HG03469 (cell line): ENCODE measurements around the gene FOXP1.
"Not testable (repeated sequence)": the region's sequence is repeated elsewhere in the genome, so short reads cannot be mapped to it uniquely, and the experiment has no call there.

Source experiments
- ATAC-seq: cut with Tn5 transposase; IDR thresholded peaks from one replicate; pipeline ENCODE4 v1.9.1; 2021; ENCODE audit warnings: mild to moderate bottlenecking, moderate library complexity, moderate number of reproducible peaks; ENCODE audit not compliant: unreplicated experiment

The FOXP1 gene

DNA sequence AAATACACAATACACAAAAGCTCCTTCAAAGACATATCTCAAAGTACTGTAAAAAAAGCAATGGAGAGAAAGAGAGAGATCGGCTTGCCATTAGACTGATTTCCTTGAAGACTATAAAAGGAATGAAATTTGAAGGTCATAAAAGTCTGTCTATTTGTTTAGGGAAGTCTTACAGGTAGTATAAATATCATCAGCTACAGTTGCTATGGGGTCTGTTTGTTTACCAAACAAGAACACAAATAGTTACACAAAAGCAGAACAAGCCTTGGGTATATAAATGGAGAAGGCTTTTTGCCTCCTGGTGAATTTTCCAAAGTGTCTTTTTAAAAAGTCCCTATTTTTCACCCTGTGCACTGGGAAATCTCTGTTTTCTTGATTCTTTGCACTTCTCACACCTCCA is 552.3 kb downstream of the FOXP1 start:
- ATAC-seq, result no peak

DNA sequence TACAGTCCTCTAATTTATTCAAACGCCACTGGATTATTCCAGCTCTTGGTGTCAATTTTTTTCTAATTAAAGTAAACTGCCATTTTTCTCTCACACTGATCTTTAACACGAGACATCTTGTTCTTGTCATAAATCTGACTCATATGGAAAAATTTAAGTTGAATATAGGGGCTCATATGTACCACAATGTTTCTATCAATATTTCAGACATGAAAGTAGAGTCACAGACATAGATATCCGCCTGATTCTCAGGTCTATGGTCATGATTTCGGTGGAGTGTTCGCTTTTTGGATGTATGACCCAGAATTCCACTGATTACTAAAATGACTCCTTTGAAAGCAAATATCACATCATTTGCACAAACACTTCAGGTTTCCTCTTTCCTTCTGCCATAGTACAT is 552.8 kb downstream of the FOXP1 start:
- no peak for ATAC-seq

GRCh38 chr3:71029770-71030169 is 553.8 kb downstream of the FOXP1 start:
- ATAC-seq, result no peak

- ATAC-seq, result no peak
These were observed 554.7 kb downstream of the FOXP1 start for GRCh38 chr3:71028802-71029201.

DNA sequence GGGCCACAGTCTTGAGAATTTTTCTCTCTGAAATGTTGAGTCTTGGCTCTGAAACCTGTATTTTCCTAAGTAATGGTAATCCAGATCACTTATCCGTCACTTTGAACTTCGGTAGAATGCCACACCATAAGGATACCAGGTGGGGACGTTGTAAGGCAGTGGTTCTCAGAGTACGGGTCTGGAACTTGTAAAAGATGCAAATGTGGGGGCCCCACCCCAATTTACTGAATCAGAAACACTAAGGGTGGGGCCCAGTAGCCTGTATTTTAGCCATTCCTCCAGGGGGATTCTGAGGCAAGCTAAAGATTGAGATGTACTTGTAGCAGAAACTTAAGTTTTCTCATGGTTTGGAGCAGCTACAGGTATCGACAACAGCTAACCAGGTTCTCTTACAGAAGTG is 555.3 kb downstream of the FOXP1 start:
- ATAC-seq, result no peak

- ATAC-seq, result no peak
These were observed 556.6 kb downstream of the FOXP1 start for GRCh38 chr3:71026634-71027578.

- no peak for ATAC-seq
These were observed 558.0 kb downstream of the FOXP1 start for GRCh38 chr3:71025516-71025915.

GRCh38 chr3:71025010-71025409 is 558.5 kb downstream of the FOXP1 start:
- ATAC-seq, result no peak

DNA sequence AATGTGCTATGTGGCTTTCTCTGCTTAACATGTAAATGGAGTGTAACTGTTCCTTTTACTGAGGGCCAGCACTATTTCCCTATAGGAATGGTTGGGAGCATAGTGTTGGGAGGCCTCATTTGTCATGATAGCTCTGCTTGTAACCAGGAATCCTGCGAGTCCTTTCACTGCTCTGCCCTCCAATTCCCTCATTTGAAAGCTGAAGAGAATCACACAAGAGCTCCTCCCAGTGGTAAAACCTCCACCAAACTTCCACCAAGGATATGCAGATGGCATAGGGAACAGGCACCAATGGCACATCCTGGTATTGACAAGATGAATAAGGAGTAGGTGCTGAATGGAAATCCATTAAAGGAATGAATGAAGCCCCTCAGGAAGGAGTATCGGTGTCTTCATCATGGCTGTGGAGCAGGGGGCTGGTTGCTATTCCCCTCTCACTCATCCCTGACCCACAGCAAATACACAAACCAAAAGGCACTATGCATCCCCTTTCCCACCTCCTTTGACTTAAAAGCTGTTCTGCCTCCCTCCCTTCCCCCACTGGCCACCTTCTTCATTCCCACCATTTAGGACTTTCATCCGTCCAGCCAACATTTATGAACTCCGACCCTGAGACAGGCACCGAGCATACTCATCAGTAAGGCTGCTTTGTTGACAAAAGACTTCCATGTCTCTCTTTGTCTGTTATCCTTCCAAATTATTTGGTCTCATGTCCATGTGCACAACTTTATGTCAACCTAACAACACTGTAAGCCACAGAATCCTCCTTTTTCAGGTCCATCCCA is 560.8 kb downstream of the FOXP1 start:
- ATAC-seq, result no peak

DNA sequence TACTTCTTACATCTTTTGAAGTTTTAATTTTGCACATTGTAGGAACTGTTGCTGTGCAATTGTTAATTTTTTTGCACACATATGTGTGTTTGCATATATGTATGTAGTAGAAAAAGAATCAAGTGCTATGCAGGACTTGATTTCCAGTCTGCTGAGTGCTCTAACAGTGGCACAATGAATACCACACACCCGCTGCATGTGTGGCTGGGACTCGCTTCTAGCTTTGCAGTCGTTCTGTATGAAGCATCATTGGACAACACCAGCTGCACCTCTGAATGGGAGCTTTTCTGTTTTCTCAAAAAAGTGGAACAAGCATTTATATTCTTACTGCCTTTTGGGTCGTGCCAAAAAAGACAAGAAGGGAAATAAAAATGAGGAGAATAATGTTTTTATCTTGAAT is 564.7 kb downstream of the FOXP1 start:
- ATAC-seq, result no peak

DNA sequence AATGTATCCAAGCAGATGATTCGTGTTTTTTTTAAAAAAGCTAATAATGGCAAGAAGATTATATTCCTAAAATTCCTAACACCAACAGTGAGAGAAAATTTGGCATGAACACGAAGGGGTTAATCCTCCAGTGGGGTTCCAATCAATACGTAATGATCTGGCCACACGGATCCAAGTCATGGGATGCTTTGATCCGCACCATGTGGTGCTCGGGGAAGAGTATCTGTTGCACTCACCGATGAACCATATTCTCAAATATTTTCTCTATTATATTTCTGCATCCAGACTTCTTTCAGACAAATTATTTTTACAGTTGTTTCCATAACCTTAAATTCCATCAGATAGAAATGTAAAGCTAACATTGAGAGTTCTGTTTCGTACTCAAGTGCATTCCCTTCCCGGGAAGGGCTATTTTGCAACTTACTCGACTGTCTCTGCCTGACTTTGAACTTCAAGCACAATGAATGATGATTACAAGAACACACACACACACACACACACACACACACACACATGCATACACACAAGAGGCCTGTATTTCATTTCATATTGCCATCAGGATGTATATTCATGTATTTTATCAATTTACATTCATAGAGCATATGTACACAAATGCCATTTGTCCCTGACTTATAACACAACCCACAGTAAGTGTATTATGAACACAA is 567.2 kb downstream of the FOXP1 start:
- no peak for ATAC-seq

DNA sequence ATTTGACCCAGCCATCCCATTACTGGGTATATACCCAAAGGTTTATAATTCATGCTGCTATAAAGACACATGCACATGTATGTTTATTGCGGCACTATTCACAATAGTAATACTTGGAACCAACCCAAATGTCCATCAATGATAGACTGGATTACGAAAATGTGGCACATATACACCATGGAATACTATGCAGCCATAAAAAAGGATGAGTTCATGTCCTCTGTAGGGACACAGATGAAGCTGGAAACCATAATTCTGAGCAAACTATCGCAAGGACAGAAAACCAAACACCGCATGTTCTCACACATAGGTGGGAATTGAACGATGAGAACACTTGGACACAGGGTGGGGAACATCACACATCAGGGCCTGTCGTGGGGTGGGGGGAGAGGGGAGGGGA is 568.9 kb downstream of the FOXP1 start:
- ATAC-seq, result not testable (repeated sequence)

- ATAC-seq, result no peak
These were observed 570.6 kb downstream of the FOXP1 start for GRCh38 chr3:71012971-71013370.

- peak; percentile 82 for ATAC-seq
These were observed 571.8 kb downstream of the FOXP1 start for GRCh38 chr3:71011565-71012287.

- ATAC-seq, result no peak
These were observed 572.6 kb downstream of the FOXP1 start for GRCh38 chr3:71010726-71011455.

- ATAC-seq, result no peak
These were observed 575.1 kb downstream of the FOXP1 start for GRCh38 chr3:71008350-71008935.

DNA sequence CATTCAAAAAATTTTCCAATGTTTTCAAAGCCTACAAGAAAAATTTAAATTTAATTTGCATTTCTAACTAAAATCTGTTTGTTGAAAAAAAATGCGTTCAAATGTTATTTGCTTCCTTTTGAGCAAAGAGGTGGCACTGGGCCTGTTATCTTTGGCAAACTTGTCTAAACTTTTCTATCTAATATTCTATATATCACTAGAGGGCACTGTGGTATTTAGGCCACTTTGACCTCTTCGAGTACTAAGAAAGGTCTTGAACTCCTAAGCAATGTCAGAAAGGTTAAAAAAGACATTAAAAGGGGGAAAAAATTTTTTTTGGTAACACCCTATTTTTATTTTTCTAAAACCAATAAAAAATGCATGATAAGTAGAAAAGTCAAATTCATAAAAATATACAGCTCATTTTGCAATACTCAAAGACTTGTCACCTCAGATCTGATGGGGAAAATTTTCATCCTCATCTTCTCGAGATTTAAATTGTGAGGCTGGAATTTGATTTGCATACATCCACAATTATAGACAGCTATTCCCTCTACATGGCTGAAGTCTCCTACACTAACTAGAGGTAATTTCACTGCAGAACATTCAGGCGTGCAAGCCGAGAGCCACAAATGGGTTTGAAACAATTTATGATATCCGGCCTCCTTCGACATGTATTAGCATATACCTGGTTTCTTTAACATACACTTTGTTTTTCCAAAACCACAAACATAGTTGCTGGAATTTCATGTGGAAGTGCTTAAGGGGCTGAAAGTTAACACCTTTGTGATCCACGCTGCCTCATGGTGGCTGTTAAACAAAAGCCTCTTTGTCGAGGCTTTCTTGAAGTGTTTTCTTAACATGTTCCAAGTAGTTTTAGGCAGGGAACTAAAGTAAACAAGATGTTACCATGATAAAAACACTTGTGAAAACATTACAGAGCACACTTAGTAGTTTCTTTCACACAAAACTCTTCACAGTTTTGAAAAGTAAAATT is 576.4 kb downstream of the FOXP1 start:
- no peak for ATAC-seq

DNA sequence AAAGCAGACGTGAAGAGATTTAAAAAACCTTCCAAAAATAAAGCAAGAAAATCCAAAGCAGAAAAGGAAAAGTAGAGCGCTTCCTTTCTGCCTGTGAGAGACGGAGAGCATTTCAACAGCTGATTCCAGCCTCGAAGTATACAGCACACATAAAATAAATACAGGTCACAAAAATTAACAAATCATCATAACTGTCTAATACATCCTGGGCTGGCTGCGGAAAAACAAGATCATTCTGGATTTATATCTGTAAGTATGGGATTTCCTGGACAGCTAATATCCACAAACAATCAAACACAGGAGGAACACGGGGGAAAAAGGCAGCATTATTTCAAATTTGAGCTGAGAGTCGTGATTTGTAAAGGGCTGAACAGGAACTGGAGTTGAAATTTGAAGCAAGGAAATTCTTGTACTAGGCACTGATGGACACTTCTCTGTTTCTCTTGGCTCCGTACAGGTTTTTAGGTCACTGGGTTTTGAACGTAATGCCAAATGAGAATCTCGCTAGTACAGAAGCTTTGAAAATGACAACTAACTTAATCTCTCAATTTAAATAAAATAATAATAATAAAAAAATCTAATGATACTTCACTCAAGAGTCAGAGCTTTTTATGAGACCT is 577.7 kb downstream of the FOXP1 start:
- ATAC-seq, result no peak
